Panc1 (cell line): ENCODE data around the gene SLC22A15. TPM values are rescaled to one million over a fixed set of nuclear protein-coding genes. Genes with fewer than 3 reads are reported as not detected.

ENCODE experiments used
- ATAC-seq: fragments of 200-7000 bp; cut with Tn5 transposase; 2 replicates; pipeline ENCODE4 v1.9.1; 2020; ENCODE audit warnings: mild to moderate bottlenecking, moderate library complexity
- BruUV-seq: library from RNA; stranded (reverse); fragments of 400-500 nt; replicated peaks from 2 replicates; lab custom pipeline; 2021; lab: Mats Ljungman, UMichigan
- CTCF ChIA-PET: fragments of 300-600 bp; sonication (Branson Sonifier 250); formaldehyde crosslinking; loops from one replicate; lab custom pipeline; 2022; ENCODE audit warnings: antibody characterized with exemption; lab: Charles Lee
- POLR2A ChIA-PET: fragments of 300-600 bp; sonication (Branson Sonifier 250); formaldehyde crosslinking; loops from one replicate; lab custom pipeline; 2022; ENCODE audit warnings: antibody characterized with exemption; lab: Charles Lee
- DNase-seq: peaks from one replicate; pipeline ENCODE4 v3.0.0-alpha.2; 2010; ENCODE audit warnings: low read depth, low spot score
- H3K27ac ChIP-seq: 2 replicates; pipeline ENCODE4 v1.5.1; 2011; ENCODE audit warnings: mild to moderate bottlenecking, low read length, inconsistent platforms
- H3K27me3 ChIP-seq: fragments of 200-500 bp; sonication (Bioruptor generic); 2 replicates; pipeline ENCODE4 v1.6.0; 2014; ENCODE audit warnings: low read length, inconsistent platforms; ENCODE audit not compliant: control insufficient read depth, insufficient read depth
- H3K36me3 ChIP-seq: fragments of 200-500 bp; sonication (Bioruptor generic); 2 replicates; pipeline ENCODE4 v1.5.1; 2014; ENCODE audit warnings: inconsistent platforms, mild to moderate bottlenecking, low read length, moderate library complexity; ENCODE audit not compliant: control insufficient read depth, insufficient read depth
- H3K4me1 ChIP-seq: 2 replicates; pipeline ENCODE4 v1.5.1; 2011; ENCODE audit warnings: inconsistent platforms, mild to moderate bottlenecking, low read length, moderate library complexity; ENCODE audit not compliant: control insufficient read depth, insufficient read depth
- H3K4me3 ChIP-seq, 2 experiments: 2 replicates each; pipeline ENCODE4 v1.5.1; 2011 to 2012; ENCODE audit warnings: low read depth in 2 of 2, low read length in 2 of 2, mild to moderate bottlenecking in 2 of 2, inconsistent platforms in 1 of 2, moderate library complexity in 1 of 2
- H3K9me3 ChIP-seq: fragments of 200-500 bp; sonication (Bioruptor generic); 2 replicates; pipeline ENCODE4 v1.5.1; 2014; ENCODE audit warnings: low read depth, mild to moderate bottlenecking, inconsistent platforms, low read length, moderate library complexity; ENCODE audit not compliant: control insufficient read depth, insufficient read depth
- CTCF ChIP-seq: fragments of 450-650 bp; IDR thresholded peaks from 2 replicates; pipeline ENCODE4 v1.5.1; 2017; ENCODE audit warnings: mild to moderate bottlenecking
- POLR2AphosphoS5 ChIP-seq: IDR thresholded peaks from 2 replicates; pipeline ENCODE4 v1.6.1; 2012; ENCODE audit warnings: mild to moderate bottlenecking, low read depth, low read length, moderate library complexity
- REST ChIP-seq, 2 experiments: IDR thresholded peaks; 2 replicates each; pipeline ENCODE4 v1.6.1; 2011 to 2012; ENCODE audit warnings: low read depth in 2 of 2, control low read depth in 1 of 2, low read length in 1 of 2, mild to moderate bottlenecking in 1 of 2, moderate library complexity in 1 of 2; ENCODE audit not compliant: insufficient read depth in 1 of 2
- SIN3A ChIP-seq: IDR thresholded peaks from 2 replicates; pipeline ENCODE4 v1.6.1; 2012; ENCODE audit warnings: low read depth, mild to moderate bottlenecking, low read length, moderate library complexity, borderline replicate concordance; ENCODE audit not compliant: insufficient read depth
- TCF7L2 ChIP-seq: IDR thresholded peaks from 2 replicates; pipeline ENCODE4 v1.6.1; 2011; ENCODE audit warnings: mild to moderate bottlenecking, low read depth, low read length, inconsistent platforms
- in situ Hi-C: cut with HindIII; loops from 2 replicates; pipeline ENCODE4 v1.10.0; 2016; ENCODE audit warnings: low sequenced_read_pairs, low pct_unique_long_range_greater_than_20kb
- intact Hi-C: fragments of 100-400 bp; cut with micrococcal nuclease; formaldehyde crosslinking; loops from one replicate; pipeline ENCODE4 v1.10.0; 2022; ENCODE audit not compliant: unreplicated experiment
- total RNA-seq: library from RNA; stranded (reverse); gene quantifications from one replicate; pipeline ENCODE4 v1.2.1, GENCODE V29; 2021; ENCODE audit not compliant: unreplicated experiment

The SLC22A15 gene
- total RNA-seq, 1 experiment from 2014 or later, result 0.21 TPM

- H3K4me1 ChIP-seq, result no peaks in the 10 kb centered on the region
- BruUV-seq, result no TSS peak
- no peaks in the 10 kb centered on the region for H3K9me3 ChIP-seq
- no peak overlapping the region for H3K4me3 ChIP-seq
- H3K27ac ChIP-seq, result no peak overlapping the region
- CTCF ChIA-PET, result no interaction called here
- no peak for TF ChIP-seq CTCF
- no peak for TF ChIP-seq REST (IDR thresholded peaks at IDR 0.05; ENCODE audit: insufficient read depth in 1 of 2, low read depth in 2 of 2, low read length in 1 of 2)
- no peak for TF ChIP-seq POLR2AphosphoS5
- no peak for TF ChIP-seq SIN3A
- no peak for TF ChIP-seq TCF7L2
- intact Hi-C loops, result no loop called here
- no peaks in the 10 kb centered on the region for H3K36me3 ChIP-seq
- ATAC-seq (no peak), DNase-seq (no peak)
- POLR2A ChIA-PET, result no interaction called here
- H3K27me3 ChIP-seq, result no peaks in the 10 kb centered on the region
- in situ Hi-C loops, result no loop called here
Observed at GRCh38 chr1:115953180-115953579, 23.1 kb upstream of the SLC22A15 start.

- Histone ChIP-seq H3K4me1 (no peaks in the 10 kb centered on the region), H3K27ac (no peak overlapping the region), H3K4me3 (no peak overlapping the region), H3K27me3 (no peaks in the 10 kb centered on the region), H3K9me3 (no peaks in the 10 kb centered on the region), H3K36me3 (no peaks in the 10 kb centered on the region)
- POLR2A ChIA-PET, result no interaction called here
- intact Hi-C loops, result no loop called here
- CTCF ChIA-PET, result no interaction called here
- in situ Hi-C loops, result no loop called here
- ATAC-seq, result no peak
- DNase-seq, result no peak
- TF ChIP-seq POLR2AphosphoS5, result no peak
- TF ChIP-seq CTCF, result no peak
- TF ChIP-seq SIN3A, result no peak
- no peak for TF ChIP-seq TCF7L2
- TF ChIP-seq REST (IDR thresholded peaks at IDR 0.05; ENCODE audit: insufficient read depth in 1 of 2, low read depth in 2 of 2, low read length in 1 of 2), result no peak
- no TSS peak for BruUV-seq
Observed at GRCh38 chr1:115954684-115955083, 21.6 kb upstream of the SLC22A15 start.
